ENCODE data around the gene YIF1A. TPM values are rescaled to one million over a fixed set of nuclear protein-coding genes. Genes with fewer than 3 reads are reported as not detected.

YIF1A gene
- total and polyA plus RNA-seq, 12 donors = 69.7 to 154 (median 99.5) TPM

DNA sequence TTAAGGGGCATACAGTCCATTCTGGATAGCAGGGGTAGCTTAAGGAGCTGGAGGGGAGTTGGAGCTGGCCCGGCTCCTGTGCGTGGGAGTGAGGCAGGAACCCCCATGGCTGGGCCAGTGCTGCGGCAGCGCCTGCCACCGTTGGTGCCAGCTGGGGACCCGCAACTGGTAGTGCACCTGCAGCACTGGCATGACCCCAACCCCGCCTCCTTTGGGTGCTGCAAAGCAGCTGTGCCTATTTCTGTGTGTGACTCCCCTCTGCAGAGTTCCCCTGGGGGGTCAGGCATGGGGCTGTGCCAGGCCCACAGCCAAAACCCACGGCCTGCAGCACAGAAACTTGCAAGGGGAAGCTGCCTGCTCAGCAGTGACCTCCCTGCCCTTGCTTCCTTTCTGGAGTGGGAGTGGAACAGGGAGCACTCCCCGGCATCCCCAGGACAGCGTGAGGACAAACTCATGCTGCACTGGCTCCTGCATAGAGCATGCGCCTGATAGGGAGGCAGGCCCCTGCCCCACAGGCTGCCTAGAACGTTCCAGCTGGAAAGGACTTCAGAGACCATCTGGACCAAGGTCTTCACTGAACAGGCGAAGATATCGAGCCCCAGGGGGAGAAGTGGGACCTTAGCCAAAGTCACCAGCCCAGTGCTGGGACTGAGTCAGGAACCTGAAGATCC, 46.7 kb downstream of the YIF1A start:
- Histone ChIP-seq H3K4me3 (no peak overlapping the region), H3K27ac (no peak overlapping the region), H3K4me1 (replicated peaks in 1 of 2) (no peaks in the 10 kb centered on the region), H3K27me3 (no peaks in the 10 kb centered on the region), H3K36me3 (replicated peaks in 1 of 2) (peaks cover 0 to 42% of the 10 kb centered on the region in 2 donors), H3K9me3 (replicated peaks in 1 of 3) (no peaks in the 10 kb centered on the region)
- WGBS, 4 donors = 75 to 83% (median 79%) methylated on average over 8 to 14 of the region's 14 CpGs; no CpG with 5 or more reads in 1 of the 4 donors
- no peak for DNase-seq
- no peak for TF ChIP-seq POLR2A (IDR thresholded peaks at IDR 0.05)
- TF ChIP-seq, protein P1, sequence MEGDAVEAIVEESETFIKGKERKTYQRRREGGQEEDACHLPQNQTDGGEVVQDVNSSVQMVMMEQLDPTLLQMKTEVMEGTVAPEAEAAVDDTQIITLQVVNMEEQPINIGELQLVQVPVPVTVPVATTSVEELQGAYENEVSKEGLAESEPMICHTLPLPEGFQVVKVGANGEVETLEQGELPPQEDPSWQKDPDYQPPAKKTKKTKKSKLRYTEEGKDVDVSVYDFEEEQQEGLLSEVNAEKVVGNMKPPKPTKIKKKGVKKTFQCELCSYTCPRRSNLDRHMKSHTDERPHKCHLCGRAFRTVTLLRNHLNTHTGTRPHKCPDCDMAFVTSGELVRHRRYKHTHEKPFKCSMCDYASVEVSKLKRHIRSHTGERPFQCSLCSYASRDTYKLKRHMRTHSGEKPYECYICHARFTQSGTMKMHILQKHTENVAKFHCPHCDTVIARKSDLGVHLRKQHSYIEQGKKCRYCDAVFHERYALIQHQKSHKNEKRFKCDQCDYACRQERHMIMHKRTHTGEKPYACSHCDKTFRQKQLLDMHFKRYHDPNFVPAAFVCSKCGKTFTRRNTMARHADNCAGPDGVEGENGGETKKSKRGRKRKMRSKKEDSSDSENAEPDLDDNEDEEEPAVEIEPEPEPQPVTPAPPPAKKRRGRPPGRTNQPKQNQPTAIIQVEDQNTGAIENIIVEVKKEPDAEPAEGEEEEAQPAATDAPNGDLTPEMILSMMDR (IDR thresholded peaks at IDR 0.05) = no peak
- intact Hi-C loops (cut with DNase I) = no loop called here

DNA sequence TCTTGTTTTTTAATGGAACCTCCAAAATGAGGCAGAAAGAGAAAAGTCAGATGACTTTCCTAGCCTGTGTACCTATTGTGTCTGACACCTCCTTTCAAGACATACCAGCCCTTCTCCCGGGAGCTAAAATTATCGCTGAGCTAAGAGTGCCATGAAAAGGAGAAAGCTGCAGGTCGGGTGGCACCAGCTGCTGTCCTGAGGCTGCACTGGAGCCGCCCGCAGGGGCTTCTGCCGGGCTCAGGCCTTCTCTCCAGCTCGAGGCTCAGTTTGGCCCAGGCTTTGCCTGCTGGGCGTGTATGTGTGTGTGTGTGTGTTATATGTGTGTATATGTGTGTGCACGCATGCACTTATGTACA, 48.2 kb downstream of the YIF1A start:
- 83 to 93% (median 93%) methylated on average over 9 of the region's 9 CpGs for WGBS, 4 donors
- no peaks in the 10 kb centered on the region for H3K27me3 ChIP-seq
- no peaks in the 10 kb centered on the region for H3K4me1 ChIP-seq (replicated peaks in 1 of 2)
- DNase-seq = no peak
- H3K4me3 ChIP-seq = no peak overlapping the region
- no peak overlapping the region for H3K27ac ChIP-seq
- H3K9me3 ChIP-seq (replicated peaks in 1 of 3) = no peaks in the 10 kb centered on the region
- H3K36me3 ChIP-seq (replicated peaks in 1 of 2) = peaks cover 0 to 42% of the 10 kb centered on the region in 2 donors
- intact Hi-C loops (cut with DNase I) = no loop called here
- no peak for TF ChIP-seq POLR2A (IDR thresholded peaks at IDR 0.05)
- TF ChIP-seq, protein P1 (IDR thresholded peaks at IDR 0.05) = no peak

DNA sequence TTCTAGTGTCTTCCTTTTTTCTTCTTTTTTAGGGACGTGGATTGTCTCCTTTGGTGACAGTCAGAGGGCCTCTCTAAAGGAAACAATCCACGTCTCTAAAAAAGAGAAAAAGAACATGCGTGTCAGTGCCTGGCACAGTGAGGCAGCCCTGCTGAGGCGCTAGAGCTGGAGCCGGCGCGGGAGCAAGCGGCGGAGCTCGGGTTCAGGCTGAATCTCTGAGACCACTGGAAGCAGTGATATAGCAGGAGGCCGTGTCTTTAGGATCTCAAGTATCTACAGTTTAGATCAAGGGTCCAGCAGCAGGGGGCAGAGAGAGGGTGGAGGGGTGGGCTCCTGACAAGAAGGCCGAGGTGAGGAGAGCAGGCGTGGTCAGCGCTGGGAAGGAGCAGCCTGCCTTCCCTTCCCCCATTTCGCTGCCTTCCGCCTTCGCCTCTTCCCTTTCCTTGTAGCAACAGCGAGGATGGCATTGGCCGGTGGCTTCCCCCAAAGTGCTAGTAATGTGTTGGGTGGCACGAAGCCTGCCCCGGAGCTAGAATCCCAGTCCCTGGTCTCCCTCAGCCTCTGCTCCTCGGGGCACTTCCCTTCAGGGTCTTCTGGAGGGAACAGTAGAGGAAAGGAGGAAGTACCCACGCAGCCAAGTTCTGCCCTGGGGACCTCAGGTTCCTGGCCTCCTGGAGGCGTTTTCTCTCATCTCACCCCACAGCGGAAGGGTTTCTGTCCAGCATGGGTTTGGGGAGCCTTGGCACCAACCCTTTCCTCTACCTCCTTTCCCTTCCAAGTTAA, 48.8 kb downstream of the YIF1A start:
- Histone ChIP-seq H3K27me3 (no peaks in the 10 kb centered on the region), H3K4me3 (no peak overlapping the region), H3K36me3 (replicated peaks in 1 of 2) (peaks cover 0 to 46% of the 10 kb centered on the region in 2 donors), H3K9me3 (replicated peaks in 1 of 3) (no peaks in the 10 kb centered on the region), H3K27ac (no peak overlapping the region), H3K4me1 (replicated peaks in 1 of 2) (no peaks in the 10 kb centered on the region)
- intact Hi-C loops (cut with DNase I) = no loop called here
- no peak for DNase-seq
- no peak for TF ChIP-seq POLR2A (IDR thresholded peaks at IDR 0.05)
- TF ChIP-seq, protein P1 (IDR thresholded peaks at IDR 0.05) = no peak
- WGBS, 4 donors = 87 to 90% (median 90%) methylated on average over 25 of the region's 25 CpGs

DNA sequence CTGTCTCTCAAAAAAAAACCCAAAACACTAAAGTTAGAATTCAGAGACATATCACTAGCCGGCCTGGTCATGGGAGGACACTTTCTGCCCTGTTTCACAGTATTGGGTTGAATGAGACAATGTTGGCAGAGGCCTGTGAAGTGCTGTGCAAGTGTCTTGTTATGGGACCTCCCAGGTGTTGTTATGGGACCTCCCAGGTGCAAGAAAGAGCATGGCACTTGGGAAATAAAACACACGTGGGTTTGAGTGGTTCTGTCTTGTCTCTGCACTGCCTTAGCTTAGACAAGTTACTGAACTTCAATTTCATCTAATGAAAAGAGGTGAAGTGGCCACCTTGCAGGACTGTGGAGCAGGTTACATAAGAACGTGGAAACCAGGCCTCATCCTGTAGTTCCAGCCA, 49.4 kb downstream of the YIF1A start:
- peaks cover 0 to 50% of the 10 kb centered on the region in 2 donors for H3K36me3 ChIP-seq (replicated peaks in 1 of 2)
- no peaks in the 10 kb centered on the region for H3K4me1 ChIP-seq (replicated peaks in 1 of 2)
- no peaks in the 10 kb centered on the region for H3K9me3 ChIP-seq (replicated peaks in 1 of 3)
- no peak for TF ChIP-seq POLR2A (IDR thresholded peaks at IDR 0.05)
- TF ChIP-seq, protein P1 (IDR thresholded peaks at IDR 0.05) = no peak
- no peaks in the 10 kb centered on the region for H3K27me3 ChIP-seq
- no peak overlapping the region for H3K27ac ChIP-seq
- 78 to 90% (median 84%) methylated on average over 3 of the region's 3 CpGs for WGBS, 4 donors
- no peak for DNase-seq
- intact Hi-C loops (cut with DNase I) = no loop called here
- no peak overlapping the region for H3K4me3 ChIP-seq

Measured in adrenal gland (tissue), 12 donors.